ENCODE data around the gene JUNB.

The JUNB gene

DNA sequence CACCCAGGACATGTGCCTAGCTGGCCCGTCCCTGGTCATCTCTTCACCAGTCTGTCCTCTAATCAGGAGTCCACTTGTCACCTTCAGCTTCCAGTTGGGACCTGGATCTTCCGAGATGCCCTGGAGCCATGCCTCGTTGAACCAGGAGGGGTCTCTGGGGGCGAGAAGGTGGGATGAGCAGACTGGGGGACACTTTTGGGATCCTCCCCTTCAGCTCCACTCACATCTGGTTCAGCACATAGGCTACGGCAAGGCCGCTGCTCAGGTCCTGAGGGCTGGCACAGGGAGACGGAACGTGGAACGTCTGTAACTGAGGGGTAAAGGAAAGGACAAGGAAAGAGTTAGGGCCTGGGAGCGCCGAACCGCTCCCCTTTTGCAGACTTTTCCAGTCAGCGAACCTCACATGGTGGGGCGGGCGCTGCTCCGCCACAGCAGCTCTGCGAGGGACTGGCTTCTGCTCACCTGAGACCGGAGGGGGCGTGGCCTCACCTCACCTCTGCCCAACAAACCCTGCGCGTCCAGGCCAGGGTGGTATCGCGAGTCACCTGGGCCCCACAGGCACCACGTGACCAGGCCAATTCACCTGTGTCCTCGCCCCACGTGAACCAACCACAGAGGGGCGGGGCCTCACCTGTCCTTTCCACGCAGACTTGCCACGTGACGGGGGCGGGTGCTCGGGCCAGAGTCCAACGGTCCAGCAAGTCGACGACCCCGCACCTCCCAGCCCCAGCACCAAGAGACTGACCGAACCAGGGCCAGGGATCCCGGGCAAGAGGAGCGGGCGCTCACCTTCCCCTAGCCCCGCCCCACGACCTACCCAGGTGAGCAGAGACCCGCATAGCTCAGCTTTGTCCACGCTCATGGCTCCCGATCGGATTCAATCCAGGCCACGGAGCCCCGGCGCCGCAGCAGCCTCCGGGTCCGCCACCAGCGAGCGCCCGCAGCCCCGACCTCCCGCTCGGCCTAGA is 16.4 kb upstream of the JUNB start, which contains the start of gene HOOK2:
HOOK2 (minus strand) TSS at position 965 of the 968 bp plus-strand sequence; CDS start at position 862, 103 bp downstream.
- peak; percentile 48 for DNase-seq (ENCODE audit: low spot score)

GRCh38 chr19:12777217-12778016 is 13.9 kb upstream of the JUNB start:
- peak; percentile 74 for DNase-seq (ENCODE audit: low spot score)

DNA sequence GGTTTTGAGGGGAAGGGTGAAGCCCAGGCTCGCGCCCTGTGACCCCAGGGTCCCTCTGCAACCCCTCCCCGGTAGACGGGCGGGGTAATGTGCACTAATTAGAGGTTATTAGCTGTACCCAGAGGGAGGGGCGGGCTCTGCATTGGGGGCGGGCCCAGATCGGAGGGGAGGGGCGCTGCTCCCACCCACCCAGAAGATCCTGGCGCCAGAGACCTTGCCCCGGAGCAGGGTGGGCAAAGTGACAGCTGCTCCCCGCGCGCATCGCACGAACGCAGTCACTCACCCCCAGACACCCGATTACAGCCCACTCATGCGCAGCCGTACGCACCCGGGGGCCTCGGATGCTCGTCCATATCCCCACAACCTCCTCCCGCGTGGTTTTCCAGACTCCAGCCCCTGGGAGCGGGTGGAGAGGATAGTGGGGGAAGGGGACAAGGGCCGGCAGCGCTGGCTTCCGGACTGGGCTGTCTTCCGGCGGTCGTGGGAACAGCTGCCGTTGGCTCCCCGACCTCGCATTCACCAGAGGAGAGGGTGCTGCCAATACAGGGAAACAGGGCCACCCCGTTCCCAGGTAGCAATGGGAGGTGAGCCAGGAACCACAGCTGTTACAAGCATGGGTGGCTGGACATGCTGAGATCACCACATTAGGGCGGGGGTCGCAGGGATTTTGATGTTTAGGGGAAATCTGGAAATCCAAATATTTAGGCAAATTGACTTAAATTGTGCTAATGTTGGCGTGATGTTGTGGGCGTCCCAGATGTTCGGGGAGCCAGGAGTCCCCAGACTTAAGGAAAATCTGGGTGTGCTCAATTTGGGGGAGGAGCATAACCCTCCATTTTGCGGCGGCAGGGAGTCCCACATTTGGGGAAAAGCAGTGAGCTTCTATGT is 13.0 kb upstream of the JUNB start:
- peak; percentile 29 for DNase-seq (ENCODE audit: low spot score)

DNA sequence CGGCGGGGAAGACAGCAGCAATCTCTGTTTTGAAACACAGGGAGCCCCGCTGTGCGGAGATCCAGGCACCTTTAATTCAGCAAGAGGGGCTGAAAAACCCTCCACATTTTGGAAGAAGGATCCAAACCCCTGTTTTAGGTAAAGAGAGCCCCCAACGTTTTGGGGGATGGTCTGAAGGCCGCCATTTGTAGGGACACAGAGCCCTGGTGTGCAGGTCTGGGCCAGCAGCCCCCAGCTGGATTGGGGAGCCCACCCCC is 12.5 kb upstream of the JUNB start:
- no peak for DNase-seq (ENCODE audit: low spot score)

DNA sequence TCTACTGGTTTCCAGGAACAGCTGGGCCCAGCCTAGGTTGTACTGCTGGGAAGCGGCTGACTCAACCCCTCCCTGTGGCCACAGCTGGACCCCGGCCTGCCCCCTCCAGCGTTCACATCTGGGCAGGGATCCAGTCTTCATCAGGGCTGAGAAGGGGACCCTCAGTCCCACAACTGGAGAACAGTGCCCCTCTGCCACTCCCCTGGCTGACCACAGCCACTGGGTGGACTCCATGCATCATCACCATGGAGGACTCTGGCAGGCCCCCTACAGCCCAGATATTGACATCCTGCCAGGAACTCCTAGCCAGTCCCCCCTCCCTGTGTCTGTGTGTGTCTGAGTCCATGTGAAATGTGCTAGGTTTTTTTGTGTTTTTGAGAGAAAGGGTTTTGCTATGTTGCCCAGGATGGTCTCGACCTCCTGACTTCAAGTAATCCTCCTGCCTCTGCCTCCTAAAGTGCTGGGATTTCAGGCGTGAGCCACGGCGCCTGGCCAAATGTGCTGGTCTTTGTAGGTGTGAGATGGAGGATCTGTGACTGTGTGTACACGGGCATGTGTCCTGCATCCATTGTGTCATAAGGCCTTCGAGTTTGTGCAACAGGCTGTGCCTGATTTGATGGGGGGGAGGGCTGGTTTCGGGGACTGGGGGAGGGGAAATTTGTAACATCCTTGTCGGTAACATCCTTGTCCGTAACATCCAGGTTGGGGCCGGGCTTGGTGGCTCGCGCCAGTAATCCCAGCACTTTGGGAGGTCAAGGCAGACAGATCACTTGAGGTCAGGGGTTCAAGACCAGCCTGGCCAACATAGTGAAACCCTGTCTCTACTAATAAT is 11.9 kb upstream of the JUNB start:
- DNase-seq (ENCODE audit: low spot score): no peak

GRCh38 chr19:12782174-12782423 is 9.2 kb upstream of the JUNB start:
- no peak for DNase-seq (ENCODE audit: low spot score)

DNA sequence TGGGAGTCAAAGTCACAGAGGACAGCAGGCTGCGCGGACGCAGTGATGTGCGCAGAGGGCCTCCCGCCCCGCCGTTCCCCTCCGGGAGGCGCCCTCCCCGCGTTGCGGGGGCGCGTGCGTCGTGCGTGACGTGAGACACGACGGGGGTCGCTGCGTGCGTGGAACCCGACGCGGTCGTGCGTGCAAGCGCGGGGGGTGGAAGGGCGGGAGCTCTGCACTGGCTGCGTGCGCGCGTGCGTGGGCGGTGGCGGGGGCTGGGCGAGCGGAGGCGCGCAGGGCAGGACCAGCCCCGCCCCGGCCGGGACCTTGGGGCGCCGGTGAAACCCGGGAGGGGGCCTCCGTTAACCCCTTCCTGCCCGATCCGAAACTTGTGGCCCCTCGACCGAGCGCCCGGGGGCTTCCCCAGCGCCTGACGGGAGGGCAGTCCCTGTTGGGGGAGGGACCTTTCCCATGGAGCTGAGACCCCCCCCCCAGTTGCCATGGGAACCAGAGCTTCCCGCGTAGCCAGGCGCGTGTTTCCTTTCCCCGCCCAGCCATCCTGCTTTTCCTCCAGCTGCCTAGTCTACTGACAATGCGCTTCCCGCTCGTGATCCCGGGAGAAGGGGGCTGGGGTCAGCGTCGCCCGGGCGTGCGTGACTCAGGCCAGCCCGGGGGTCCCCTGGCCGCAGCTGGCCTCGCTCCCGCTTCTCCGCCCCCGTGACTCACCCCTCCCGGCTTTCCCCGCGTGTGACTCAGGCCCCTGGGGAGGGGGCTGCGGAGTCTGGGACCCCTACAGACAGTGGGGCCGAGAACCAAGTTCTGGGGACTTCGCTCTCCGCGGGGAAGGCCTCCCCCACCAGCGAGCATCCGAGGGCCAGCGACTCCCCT is 8.6 kb upstream of the JUNB start:
- DNase-seq (ENCODE audit: low spot score): peak; percentile 93

DNA sequence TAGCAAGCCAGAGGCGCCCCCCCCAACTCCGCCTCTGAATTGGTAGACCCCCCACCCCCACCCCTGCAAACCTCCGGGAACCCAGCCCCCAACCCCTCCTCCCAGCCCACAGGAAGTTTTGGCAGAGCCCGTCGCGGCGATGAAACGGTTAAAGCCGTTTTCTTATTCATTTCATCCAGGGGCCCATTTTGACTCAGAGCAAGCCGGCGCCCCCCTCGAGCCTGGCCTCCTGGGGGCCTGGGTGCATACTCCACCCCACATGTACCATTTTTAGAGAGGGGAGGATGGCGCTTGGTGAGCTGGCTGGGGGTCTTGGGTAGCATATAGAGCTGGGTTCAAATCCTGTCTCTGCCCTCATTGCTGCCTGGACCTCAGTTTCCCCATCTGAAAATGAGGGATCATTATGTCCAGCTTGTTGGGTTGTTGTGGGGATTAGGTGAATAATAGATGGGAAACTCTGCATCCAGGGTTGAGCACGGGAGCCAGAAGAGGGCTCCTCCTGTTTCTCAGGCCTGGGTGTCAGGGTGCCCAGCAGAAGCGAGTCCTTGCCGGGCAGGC is 7.9 kb upstream of the JUNB start:
- DNase-seq (ENCODE audit: low spot score): no peak

DNA sequence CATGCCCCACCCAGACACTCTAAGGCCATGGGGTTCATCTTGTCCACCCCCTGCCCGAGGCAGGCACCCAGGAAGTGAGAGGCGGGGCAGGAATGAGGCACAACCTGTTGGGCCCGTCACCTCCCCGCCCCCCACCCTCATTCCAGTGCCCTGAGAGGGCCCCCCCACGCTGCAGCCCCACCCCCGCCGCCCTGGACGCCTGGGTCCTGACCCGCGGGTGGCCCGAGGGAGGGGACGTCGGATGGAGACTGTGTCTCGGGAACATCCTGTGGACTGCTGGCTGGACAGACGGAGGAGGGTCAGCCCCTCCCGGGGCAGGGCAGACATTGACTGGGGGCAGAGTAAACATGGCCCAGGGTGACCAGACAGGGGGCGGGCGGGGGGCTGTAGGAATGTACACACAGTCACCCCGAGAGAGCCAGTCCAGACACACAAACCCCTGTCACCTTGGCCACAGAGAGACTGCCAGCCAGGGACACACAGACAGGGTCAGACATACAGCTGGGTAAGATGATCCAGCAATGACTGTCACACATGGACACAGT is 7.4 kb upstream of the JUNB start:
- DNase-seq (ENCODE audit: low spot score): no peak

DNA sequence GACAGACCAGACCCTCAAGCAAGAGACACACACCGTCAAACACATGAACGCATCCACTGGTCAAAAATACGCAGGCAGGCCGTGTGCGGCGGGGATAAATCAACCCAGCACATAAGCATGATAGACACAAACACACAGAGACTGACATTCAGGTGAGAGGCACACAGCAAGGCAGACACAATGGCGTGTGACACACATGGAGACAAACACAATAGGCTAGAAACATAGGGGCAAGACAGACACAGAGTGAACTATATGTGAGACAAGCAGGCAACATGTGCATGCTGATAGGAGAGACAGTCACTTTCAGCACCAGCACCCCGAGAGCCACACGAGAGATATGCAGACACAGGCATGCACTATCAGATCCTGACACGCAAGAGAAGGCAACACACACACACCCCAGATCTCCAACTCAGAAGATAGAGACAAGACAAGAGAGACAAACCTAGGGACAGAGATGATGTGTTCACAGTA is 6.9 kb upstream of the JUNB start:
- DNase-seq (ENCODE audit: low spot score): peak; percentile 34

- DNase-seq (ENCODE audit: low spot score): peak; percentile 37
Observed at GRCh38 chr19:12784871-12785430, 6.3 kb upstream of the JUNB start.

- DNase-seq (ENCODE audit: low spot score): no peak
Observed at GRCh38 chr19:12785431-12786031, 5.8 kb upstream of the JUNB start.

DNA sequence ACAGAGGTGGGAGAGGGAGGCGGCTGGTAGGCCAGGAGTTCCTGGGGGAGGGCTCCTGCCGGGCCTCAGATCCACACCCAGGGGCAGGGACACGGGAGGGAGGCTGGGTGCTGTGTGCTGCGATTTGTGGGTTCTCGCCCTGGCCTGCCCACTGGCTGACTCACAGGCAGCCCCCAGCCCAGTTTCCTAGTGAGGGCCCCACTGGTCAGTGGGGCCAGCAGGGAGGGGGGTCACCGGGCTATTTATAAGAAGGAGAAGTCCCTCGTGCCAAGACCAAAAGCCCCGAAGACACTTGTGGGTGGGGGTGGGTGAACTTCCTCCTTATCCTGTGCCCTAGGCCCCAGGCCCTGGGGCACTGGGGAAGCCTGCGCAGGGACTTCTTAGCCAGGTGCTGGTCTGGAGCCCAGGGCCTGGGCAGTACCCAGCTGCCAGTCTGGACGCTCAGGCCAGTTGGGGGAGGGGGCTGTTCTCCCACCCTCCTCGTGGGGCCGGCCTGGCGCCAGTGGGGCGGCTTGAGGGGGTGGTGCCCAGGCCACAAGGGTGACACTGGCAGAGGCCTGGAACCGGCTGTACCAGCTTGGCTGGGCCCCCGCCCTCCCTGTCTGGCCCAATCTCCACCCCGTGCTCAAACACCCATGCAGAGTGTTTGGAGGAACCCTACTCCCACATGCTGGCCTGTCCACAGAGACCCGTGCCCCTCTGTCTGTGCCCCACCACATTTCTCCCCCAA is 5.0 kb upstream of the JUNB start:
- no peak for DNase-seq (ENCODE audit: low spot score)

- no peak for DNase-seq (ENCODE audit: low spot score)
Observed at GRCh38 chr19:12786952-12787351, 4.3 kb upstream of the JUNB start.

DNA sequence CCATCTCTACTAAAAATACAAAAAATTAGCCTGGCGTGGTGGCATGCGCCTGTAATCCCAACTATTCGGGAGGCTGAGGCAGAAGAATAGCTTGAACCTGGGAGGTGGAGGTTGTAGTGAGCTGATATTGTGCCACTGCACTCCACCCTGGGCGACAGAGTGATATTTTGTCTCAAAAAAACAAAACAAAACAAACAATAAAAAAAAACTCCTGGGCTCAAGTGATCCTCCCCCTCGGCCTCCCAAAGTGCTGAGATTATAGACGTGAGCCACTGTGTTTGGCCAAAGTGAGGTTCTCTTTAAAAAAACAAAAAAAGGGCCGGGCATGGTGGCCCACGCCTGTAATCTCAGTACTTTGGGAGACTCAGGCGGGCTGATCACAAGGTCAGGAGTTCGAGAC is 3.8 kb upstream of the JUNB start:
- no peak for DNase-seq (ENCODE audit: low spot score)

DNA sequence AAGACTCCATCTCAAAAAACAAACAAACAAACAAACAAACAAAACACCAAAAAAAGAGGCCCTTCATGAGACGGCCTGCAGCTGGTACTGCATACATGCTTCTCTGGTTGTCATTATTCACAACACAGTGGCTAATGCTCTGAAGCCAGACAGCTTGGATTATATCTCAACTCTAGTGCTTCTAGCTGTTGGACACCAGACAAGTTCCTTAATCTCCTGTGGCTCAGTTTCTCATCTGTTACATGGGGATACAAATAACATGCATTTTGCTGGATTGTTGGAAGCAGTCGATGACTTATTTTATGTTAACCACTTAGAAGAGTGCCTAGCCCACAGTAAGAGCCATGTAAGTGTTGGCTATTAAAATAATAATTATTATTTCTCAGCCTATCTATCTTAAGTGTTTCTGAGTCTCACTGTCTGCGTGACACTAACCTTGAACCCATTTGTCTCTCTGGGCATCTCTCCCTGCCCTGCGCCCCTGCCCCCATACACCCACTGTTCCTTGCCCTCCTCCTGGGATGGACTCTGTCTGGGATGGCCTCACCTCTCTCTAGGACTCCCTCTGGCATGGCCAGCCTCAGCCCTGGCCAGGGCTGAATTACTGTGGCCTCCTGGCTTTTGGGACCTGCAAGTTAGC is 3.1 kb upstream of the JUNB start:
- DNase-seq (ENCODE audit: low spot score): no peak

- DNase-seq (ENCODE audit: low spot score): peak; percentile 37
Observed at GRCh38 chr19:12788682-12789097, 2.6 kb upstream of the JUNB start.
